Activated T-helper 2 cell treated with anti-CD3 and anti-CD28 coated beads, Interferon-gamma antibody, Interleukin-2, Interleukin-4, amounts not matched to agents 10 μg/mL and 5 μg/mL and 100 μg/mL, durations not matched to agents 14 hours and 24 hours and 36 hours (primary cell): ENCODE measurements around the gene ACTBL2. TPM values are rescaled to one million over a fixed set of nuclear protein-coding genes. Genes with fewer than 3 reads are reported as not detected.

ENCODE experiments used
- DNase-seq: peaks from one replicate; pipeline ENCODE4 v3.0.0; 2021; ENCODE audit warnings: low spot score
- H3K27ac Mint-ChIP-seq: one replicate; pipeline ENCODE4 v1.8.0; 2021; ENCODE audit warnings: mixed read lengths
- H3K27me3 Mint-ChIP-seq: one replicate; pipeline ENCODE4 v1.8.0; 2021; ENCODE audit warnings: low read depth, mixed read lengths
- H3K36me3 Mint-ChIP-seq: one replicate; pipeline ENCODE4 v1.8.0; 2021; ENCODE audit warnings: low read depth, mixed read lengths
- H3K4me1 Mint-ChIP-seq: one replicate; pipeline ENCODE4 v1.8.0; 2021; ENCODE audit warnings: low read depth, mixed read lengths
- H3K4me3 Mint-ChIP-seq: one replicate; pipeline ENCODE4 v1.8.0; 2021; ENCODE audit warnings: low read depth, mild to moderate bottlenecking, moderate library complexity, mixed read lengths
- H3K9me3 Mint-ChIP-seq: one replicate; pipeline ENCODE4 v1.8.0; 2021; ENCODE audit warnings: mixed read lengths
- intact Hi-C: fragments of 100-400 bp; cut with micrococcal nuclease; formaldehyde crosslinking; loops from one replicate; pipeline ENCODE4 v1.15.1; 2023
- total RNA-seq: library from RNA; stranded (reverse); gene quantifications from 2 replicates; pipeline ENCODE4 v1.2.3, GENCODE V29; 2022

The ACTBL2 gene
- total RNA-seq, 1 donor from 2014 or later = not detected

GRCh38 chr5:57437976-57438805, 44.4 kb downstream of the ACTBL2 start:
- H3K4me1 Mint-ChIP-seq = peaks cover 11% of the 10 kb centered on the region
- H3K9me3 Mint-ChIP-seq = no peaks in the 10 kb centered on the region
- DNase-seq = no peak
- H3K27ac Mint-ChIP-seq = no peak overlapping the region
- no peaks in the 10 kb centered on the region for H3K36me3 Mint-ChIP-seq
- H3K27me3 Mint-ChIP-seq = no peaks in the 10 kb centered on the region
- intact Hi-C loops = no loop called here
- H3K4me3 Mint-ChIP-seq = no peak overlapping the region

- H3K27me3 Mint-ChIP-seq = no peaks in the 10 kb centered on the region
- intact Hi-C loops = no loop called here
These were observed 46.0 kb downstream of the ACTBL2 start for GRCh38 chr5:57436586-57436985.

DNA sequence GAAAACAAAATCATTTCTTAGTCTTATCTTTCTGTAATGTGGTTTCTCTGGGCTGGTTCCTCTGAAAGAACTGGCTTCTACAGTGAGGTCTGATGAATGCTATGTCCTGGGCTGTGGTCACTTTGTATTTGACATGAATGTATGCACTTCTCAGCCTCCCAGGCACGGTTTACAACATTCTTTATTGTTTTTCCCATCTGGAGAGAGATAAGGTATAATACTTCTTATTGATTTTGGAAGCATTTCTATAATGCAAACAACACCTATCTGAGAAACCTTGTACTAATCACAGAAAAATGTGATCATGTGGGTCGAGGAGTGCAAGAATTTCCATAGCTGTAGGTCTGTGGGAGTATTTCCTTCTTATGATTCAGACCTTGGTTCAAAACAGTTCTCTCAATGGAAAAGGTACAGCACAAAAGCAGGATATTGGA, 46.9 kb downstream of the ACTBL2 start:
- Mint-ChIP-seq H3K36me3 (no peaks in the 10 kb centered on the region), H3K27ac (no peak overlapping the region), H3K27me3 (no peaks in the 10 kb centered on the region), H3K9me3 (no peaks in the 10 kb centered on the region), H3K4me3 (no peak overlapping the region), H3K4me1 (peaks cover 1% of the 10 kb centered on the region)
- DNase-seq = no peak
- intact Hi-C loops = no loop called here

More at GRCh38 chr5:57436586-57436985, 46.0 kb downstream of the ACTBL2 start:
- Mint-ChIP-seq H3K4me1 (peaks cover 2% of the 10 kb centered on the region), H3K4me3 (no peak overlapping the region), H3K36me3 (no peaks in the 10 kb centered on the region), H3K27ac (no peak overlapping the region), H3K9me3 (no peaks in the 10 kb centered on the region)
- DNase-seq = no peak

DNA sequence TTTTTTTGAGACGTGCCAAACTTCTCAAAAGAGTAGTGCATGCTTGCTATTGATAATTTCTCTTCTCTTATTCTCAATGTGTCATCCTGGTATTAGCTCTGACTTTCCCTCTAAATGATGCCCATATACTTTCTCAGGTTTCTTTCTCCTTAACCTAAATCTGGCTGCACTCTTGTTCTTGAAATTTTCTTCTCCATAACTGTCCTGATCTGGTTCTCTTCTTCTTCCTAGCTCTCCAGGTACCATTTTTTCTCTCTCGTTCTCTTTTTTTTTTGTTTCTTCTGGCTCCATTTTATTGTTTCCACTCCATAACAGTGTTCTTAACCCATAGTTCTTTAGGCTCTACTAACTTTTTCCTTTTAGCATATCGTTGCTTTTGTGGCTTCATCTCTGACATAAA, 47.9 kb downstream of the ACTBL2 start:
- DNase-seq = no peak
- Mint-ChIP-seq H3K4me1 (peaks cover 1% of the 10 kb centered on the region), H3K36me3 (no peaks in the 10 kb centered on the region), H3K27ac (no peak overlapping the region), H3K27me3 (no peaks in the 10 kb centered on the region), H3K4me3 (no peak overlapping the region), H3K9me3 (no peaks in the 10 kb centered on the region)
- intact Hi-C loops = loop anchor here (5.0 kb wide), 1 partner anchor 137 kb away; no protein-coding TSS in a partner anchor

- H3K9me3 Mint-ChIP-seq = no peaks in the 10 kb centered on the region
- H3K4me1 Mint-ChIP-seq = peaks cover 1% of the 10 kb centered on the region
- DNase-seq = no peak
- intact Hi-C loops = loop anchor here (5.0 kb wide), 1 partner anchor 137 kb away; no protein-coding TSS in a partner anchor
- H3K4me3 Mint-ChIP-seq = no peak overlapping the region
- no peaks in the 10 kb centered on the region for H3K36me3 Mint-ChIP-seq
- no peaks in the 10 kb centered on the region for H3K27me3 Mint-ChIP-seq
- no peak overlapping the region for H3K27ac Mint-ChIP-seq
These were observed 48.4 kb downstream of the ACTBL2 start for GRCh38 chr5:57434227-57434640.

DNA sequence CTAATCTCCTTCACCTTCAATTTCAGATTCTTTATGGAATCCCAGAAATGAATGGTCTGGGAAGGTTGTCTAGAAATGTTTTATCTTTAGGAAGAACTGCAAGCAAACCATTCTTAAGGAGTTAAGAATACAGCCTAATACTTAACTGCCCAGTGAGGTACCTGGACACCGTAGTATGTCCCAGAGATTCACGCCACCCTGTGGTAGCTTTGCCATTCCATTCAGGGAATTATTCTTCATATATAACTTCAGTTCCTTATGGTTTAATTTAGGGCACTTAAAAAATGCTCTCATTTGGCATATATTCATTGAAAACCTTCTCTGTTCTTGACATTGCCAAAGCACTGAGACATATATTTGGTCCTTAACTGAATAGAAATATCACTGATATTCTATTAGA, 49.7 kb downstream of the ACTBL2 start:
- Mint-ChIP-seq H3K36me3 (no peaks in the 10 kb centered on the region), H3K9me3 (no peaks in the 10 kb centered on the region), H3K4me3 (no peak overlapping the region), H3K4me1 (peaks cover 1% of the 10 kb centered on the region), H3K27me3 (no peaks in the 10 kb centered on the region), H3K27ac (no peak overlapping the region)
- intact Hi-C loops = loop anchor here (5.0 kb wide), 1 partner anchor 136 kb away; no protein-coding TSS in a partner anchor
- DNase-seq = no peak

DNA sequence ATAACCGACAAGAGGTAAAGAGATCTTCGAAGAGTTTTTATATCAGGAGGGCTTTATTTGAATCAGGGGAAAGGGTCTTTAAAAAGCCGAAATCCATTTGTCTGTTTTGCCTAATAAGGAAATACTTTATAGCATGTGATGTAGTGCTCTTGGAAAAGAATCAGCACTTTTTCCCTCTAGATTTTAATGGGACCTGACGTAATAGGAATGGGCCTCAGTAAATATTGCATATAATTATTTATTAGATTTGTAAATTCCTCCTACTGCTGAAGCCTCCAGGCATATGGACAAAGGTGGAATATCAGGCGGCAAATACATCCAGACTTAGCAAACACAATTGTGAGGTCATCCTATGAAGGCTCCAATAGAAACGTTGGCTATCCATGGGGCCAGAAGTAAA, 50.9 kb downstream of the ACTBL2 start:
- peaks cover 2% of the 10 kb centered on the region for H3K27me3 Mint-ChIP-seq
- H3K4me1 Mint-ChIP-seq = peaks cover 1% of the 10 kb centered on the region
- H3K27ac Mint-ChIP-seq = no peak overlapping the region
- H3K36me3 Mint-ChIP-seq = no peaks in the 10 kb centered on the region
- no peak overlapping the region for H3K4me3 Mint-ChIP-seq
- no peaks in the 10 kb centered on the region for H3K9me3 Mint-ChIP-seq
- no peak for DNase-seq
- intact Hi-C loops = loop anchor here (5.0 kb wide), 1 partner anchor 134 kb away; no protein-coding TSS in a partner anchor
